ENCODE measurements around the gene FBXO47.

DNA sequence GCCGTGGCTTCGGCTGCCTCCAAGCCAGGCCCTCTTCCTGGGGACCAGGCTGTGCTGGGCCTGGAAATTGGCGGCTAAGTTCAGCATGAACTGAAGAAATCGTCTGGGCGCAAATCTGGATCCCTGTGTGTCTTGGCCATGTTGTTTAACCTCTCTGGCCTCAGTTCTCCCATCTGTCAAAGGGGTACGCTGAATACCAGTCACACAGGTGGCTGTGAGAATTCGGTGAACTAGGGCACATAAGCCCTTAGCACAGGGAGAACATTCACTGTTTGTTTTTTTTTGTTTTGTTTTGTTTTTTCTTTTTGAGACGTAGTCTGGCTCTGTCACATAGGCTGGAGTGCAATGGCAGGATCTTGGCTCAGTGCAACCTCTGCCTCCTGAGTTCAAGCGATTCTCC is 78.4 kb downstream of the FBXO47 start:
- TF ChIP-seq FOS (IDR thresholded peaks at IDR 0.05; ENCODE audit: borderline replicate concordance, insufficient read depth, low read length), result no peak
- TF ChIP-seq CTCF (IDR thresholded peaks at IDR 0.05; ENCODE audit: extremely low read depth in 1 of 2, insufficient read depth in 1 of 2, low read depth in 1 of 2, low read length in 2 of 2), result no peak
- TF ChIP-seq POLR2A (IDR thresholded peaks at IDR 0.05; ENCODE audit: low read depth, low read length), result no peak
- no peak for TF ChIP-seq POLR2AphosphoS5 (IDR thresholded peaks at IDR 0.05; ENCODE audit: insufficient read depth, low read depth, low read length)
- TF ChIP-seq MYC (IDR thresholded peaks at IDR 0.05; ENCODE audit: low read depth, low read length), result no peak
- TF ChIP-seq GATA2 (IDR thresholded peaks at IDR 0.05; ENCODE audit: insufficient read depth, insufficient read length, low read depth, low read length), result no peak
- no peak for TF ChIP-seq EZH2 (IDR thresholded peaks at IDR 0.05; ENCODE audit: borderline replicate concordance, low read depth, low read length, severe bottlenecking)
- TF ChIP-seq JUN (IDR thresholded peaks at IDR 0.05; ENCODE audit: borderline replicate concordance, insufficient read depth, insufficient read length, low read depth), result no peak
- TF ChIP-seq MAX (IDR thresholded peaks at IDR 0.05; ENCODE audit: insufficient read depth, insufficient read length), result no peak

Data from endothelial cell of umbilical vein (primary cell).